Neuronal stem cell (in vitro differentiated cells): ENCODE measurements around the gene ZSWIM1.

Experiments used
- DNase-seq: peaks from one replicate; pipeline ENCODE4 v3.0.0-alpha.2; 2013; ENCODE audit warnings: low spot score
- H2AFZ ChIP-seq: one replicate; pipeline ENCODE4 v1.6.1; 2013; ENCODE audit warnings: mild to moderate bottlenecking, low read length, inconsistent platforms
- H2AK5ac ChIP-seq: 2 replicates; pipeline ENCODE4 v1.6.1; 2013; ENCODE audit warnings: low read depth, mild to moderate bottlenecking, inconsistent platforms, low read length, moderate library complexity, mixed read lengths
- H2BK120ac ChIP-seq: 2 replicates; pipeline ENCODE4 v1.6.1; 2013; ENCODE audit warnings: low read depth, mild to moderate bottlenecking, inconsistent platforms, low read length, moderate library complexity, mixed read lengths
- H2BK12ac ChIP-seq: one replicate; pipeline ENCODE4 v1.6.1; 2013; ENCODE audit warnings: low read length, inconsistent platforms
- H2BK15ac ChIP-seq: 2 replicates; pipeline ENCODE4 v1.6.1; 2013; ENCODE audit warnings: mild to moderate bottlenecking, low read length, inconsistent platforms, mixed read lengths
- H2BK5ac ChIP-seq: one replicate; pipeline ENCODE4 v1.6.1; 2013; ENCODE audit warnings: inconsistent platforms, mild to moderate bottlenecking, low read length, moderate library complexity
- H3K14ac ChIP-seq: one replicate; pipeline ENCODE4 v1.6.1; 2013; ENCODE audit warnings: low read length, inconsistent platforms
- H3K18ac ChIP-seq: 2 replicates; pipeline ENCODE4 v1.6.1; 2013; ENCODE audit warnings: low read length, inconsistent platforms
- H3K23ac ChIP-seq: 2 replicates; pipeline ENCODE4 v1.6.1; 2013; ENCODE audit warnings: low read depth, mild to moderate bottlenecking, mixed read lengths, low read length, inconsistent platforms; ENCODE audit not compliant: poor library complexity
- H3K27ac ChIP-seq: replicated peaks from 3 replicates; pipeline ENCODE4 v1.5.1; 2013; ENCODE audit warnings: low read length, inconsistent platforms
- H3K27me3 ChIP-seq, 3 experiments: 2 replicates each; pipeline ENCODE4 v1.6.1; 2013; ENCODE audit warnings: low read length in 3 of 3, mild to moderate bottlenecking in 2 of 3, inconsistent platforms in 1 of 3, low read depth in 1 of 3, mixed read lengths in 1 of 3, moderate library complexity in 1 of 3; ENCODE audit not compliant: control insufficient read depth in 3 of 3, insufficient read depth in 3 of 3
- H3K36me3 ChIP-seq, 2 donors: replicated peaks in 1 of 2; 2 replicates each; pipeline ENCODE4 v1.6.1; 2013; ENCODE audit warnings: low read length in 2 of 2; ENCODE audit not compliant: control insufficient read depth in 2 of 2, insufficient read depth in 2 of 2
- H3K4ac ChIP-seq: 2 replicates; pipeline ENCODE4 v1.6.1; 2013; ENCODE audit warnings: inconsistent platforms, mild to moderate bottlenecking, low read length, moderate library complexity
- H3K4me1 ChIP-seq, 2 donors: 1 replicate in 1 of 2; 2 replicates in 1 of 2; pipeline ENCODE4 v1.6.1; 2013; ENCODE audit warnings: low read length in 2 of 2, low read depth in 1 of 2; ENCODE audit not compliant: control insufficient read depth in 2 of 2, insufficient read depth in 1 of 2
- H3K4me2 ChIP-seq: one replicate; pipeline ENCODE4 v1.6.1; 2013; ENCODE audit warnings: mild to moderate bottlenecking, low read length, inconsistent platforms; ENCODE audit not compliant: insufficient read depth, poor library complexity, severe bottlenecking
- H3K4me3 ChIP-seq, 2 donors: 2 replicates each; pipeline ENCODE4 v1.5.1; 2013; ENCODE audit warnings: low read length in 2 of 2, mild to moderate bottlenecking in 2 of 2, inconsistent platforms in 1 of 2, moderate library complexity in 1 of 2
- H3K79me1 ChIP-seq: one replicate; pipeline ENCODE4 v1.6.1; 2013; ENCODE audit warnings: low read depth, mild to moderate bottlenecking, inconsistent platforms, low read length, moderate library complexity
- H3K9ac ChIP-seq: one replicate; pipeline ENCODE4 v1.6.1; 2013; ENCODE audit warnings: mild to moderate bottlenecking, low read depth, low read length, inconsistent platforms; ENCODE audit not compliant: poor library complexity
- H3K9me3 ChIP-seq, 2 donors: replicated peaks in 1 of 2; 2 replicates each; pipeline versions ENCODE3 to v1.6.1; 2013; ENCODE audit warnings: low read length in 2 of 2, mild to moderate bottlenecking in 2 of 2, inconsistent platforms in 1 of 2, low read depth in 1 of 2, mixed read lengths in 1 of 2, moderate library complexity in 1 of 2; ENCODE audit not compliant: control insufficient read depth in 2 of 2, insufficient read depth in 1 of 2
- H4K8ac ChIP-seq: one replicate; pipeline ENCODE4 v1.6.1; 2013; ENCODE audit warnings: low read depth, mild to moderate bottlenecking, inconsistent platforms, low read length, moderate library complexity
- H4K91ac ChIP-seq: one replicate; pipeline ENCODE4 v1.6.1; 2013; ENCODE audit warnings: low read length, low read depth, mild to moderate bottlenecking, inconsistent platforms; ENCODE audit not compliant: poor library complexity
- WGBS, 2 donors: extraction: QIAGEN DNeasy Blood & Tissue Kit; methylation state at CpG; one replicate each; pipeline ENCODE4 v1.1.7; 2013; ENCODE audit warnings: missing lambda C conversion rate in 2 of 2, mixed read lengths in 1 of 2; ENCODE audit not compliant: insufficient read length in 2 of 2, insufficient replicate concordance in 1 of 2; ENCODE audit errors: extremely low coverage in 2 of 2; 5-methylcytosine and 5-hydroxymethylcytosine counted together

ZSWIM1 gene

DNA sequence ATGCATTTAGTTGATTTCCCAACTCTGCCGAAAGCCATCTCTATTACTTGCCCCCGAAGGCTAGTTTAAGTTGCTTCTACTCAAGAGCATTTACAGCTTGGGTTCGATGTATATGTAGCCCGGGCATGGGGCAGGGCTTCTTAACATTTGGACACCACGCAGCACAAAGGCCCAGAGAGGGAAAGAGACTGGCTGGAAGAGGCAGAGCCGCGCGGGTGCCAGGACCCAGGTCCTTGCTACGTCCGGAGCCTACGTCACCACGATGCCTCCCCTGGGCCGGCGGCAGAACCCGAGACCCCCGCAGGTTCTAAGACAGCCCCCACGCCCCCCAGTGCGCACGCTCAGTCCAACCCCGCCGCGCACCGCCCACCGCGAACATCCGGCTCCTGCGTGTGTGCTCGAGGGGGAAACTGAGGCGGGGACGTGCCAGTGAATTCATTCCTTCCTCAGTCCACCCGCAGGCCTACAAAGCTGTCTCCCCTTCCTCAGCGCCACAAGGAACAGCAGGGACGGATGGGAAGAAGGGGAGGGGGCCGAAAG lies 53.1 kb downstream of the ZSWIM1 start:
- H3K4me3 ChIP-seq = peak overlapping the region; percentile 66 to 99
- DNase-seq = no peak
- H2BK120ac ChIP-seq = no peak overlapping the region
- H2BK5ac ChIP-seq = peak overlapping the region; percentile 98
- peak overlapping the region; percentile 100 for H2AK5ac ChIP-seq
- peak overlapping the region; percentile 99 for H3K9ac ChIP-seq
- peak overlapping the region; percentile 20 for H4K8ac ChIP-seq
- H3K79me1 ChIP-seq = peaks cover 8% of the 10 kb centered on the region
- H3K27ac ChIP-seq = peak overlapping the region; percentile 100
- peak overlapping the region; percentile 100 for H3K18ac ChIP-seq
- H3K4me1 ChIP-seq = peaks cover 8 to 18% of the 10 kb centered on the region in 2 donors
- WGBS, 2 donors = no CpG with 5 or more reads among the region's 34 CpGs
- peak overlapping the region; percentile 97 for H3K4ac ChIP-seq
- no peaks in the 10 kb centered on the region for H3K27me3 ChIP-seq
- H2BK15ac ChIP-seq = no peak overlapping the region
- peak overlapping the region; percentile 95 for H3K23ac ChIP-seq
- H3K36me3 ChIP-seq = peaks cover 17 to 38% of the 10 kb centered on the region in 2 donors
- H3K14ac ChIP-seq = peak overlapping the region; percentile 97
- peak overlapping the region; percentile 89 for H3K4me2 ChIP-seq
- H2AFZ ChIP-seq = peak overlapping the region; percentile 79
- no peaks in the 10 kb centered on the region for H3K9me3 ChIP-seq
- no peak overlapping the region for H2BK12ac ChIP-seq
- H4K91ac ChIP-seq = peak overlapping the region; percentile 96
